ENCODE results near the gene LAIR2.

GRCh38 chr19:54533476-54533875 is 30.8 kb downstream of the LAIR2 start:
- TF ChIP-seq, protein P1, sequence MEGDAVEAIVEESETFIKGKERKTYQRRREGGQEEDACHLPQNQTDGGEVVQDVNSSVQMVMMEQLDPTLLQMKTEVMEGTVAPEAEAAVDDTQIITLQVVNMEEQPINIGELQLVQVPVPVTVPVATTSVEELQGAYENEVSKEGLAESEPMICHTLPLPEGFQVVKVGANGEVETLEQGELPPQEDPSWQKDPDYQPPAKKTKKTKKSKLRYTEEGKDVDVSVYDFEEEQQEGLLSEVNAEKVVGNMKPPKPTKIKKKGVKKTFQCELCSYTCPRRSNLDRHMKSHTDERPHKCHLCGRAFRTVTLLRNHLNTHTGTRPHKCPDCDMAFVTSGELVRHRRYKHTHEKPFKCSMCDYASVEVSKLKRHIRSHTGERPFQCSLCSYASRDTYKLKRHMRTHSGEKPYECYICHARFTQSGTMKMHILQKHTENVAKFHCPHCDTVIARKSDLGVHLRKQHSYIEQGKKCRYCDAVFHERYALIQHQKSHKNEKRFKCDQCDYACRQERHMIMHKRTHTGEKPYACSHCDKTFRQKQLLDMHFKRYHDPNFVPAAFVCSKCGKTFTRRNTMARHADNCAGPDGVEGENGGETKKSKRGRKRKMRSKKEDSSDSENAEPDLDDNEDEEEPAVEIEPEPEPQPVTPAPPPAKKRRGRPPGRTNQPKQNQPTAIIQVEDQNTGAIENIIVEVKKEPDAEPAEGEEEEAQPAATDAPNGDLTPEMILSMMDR (IDR thresholded peaks at IDR 0.05): no peak
- TF ChIP-seq ZFX (IDR thresholded peaks at IDR 0.05; ENCODE audit: borderline replicate concordance): no peak

Data from 22Rv1 (cell line).